Naive thymus-derived CD8-positive, alpha-beta T cell (primary cell): ENCODE results near the gene CXXC5. TPM values are rescaled to one million over a fixed set of nuclear protein-coding genes. Genes with fewer than 3 reads are reported as not detected.

Experiments
- ATAC-seq, 2 donors: fragments of 150-1000 bp; cut with Tn5 transposase in 1 of 2; sonication (Bioruptor Pico), chemical (Tn5 transposase) in 1 of 2; 1 replicate in 1 of 2; 2 replicates in 1 of 2; pipeline ENCODE4 v1.10.0; 2021; ENCODE audit warnings: mild to moderate bottlenecking in 2 of 2, moderate library complexity in 2 of 2
- POLR2A ChIA-PET: fragments of 350-600 bp; sonication (Branson Sonifier 250); formaldehyde crosslinking; loops from one replicate; lab custom pipeline; 2021; ENCODE audit warnings: antibody characterized with exemption; lab: Charles Lee
- DNase-seq, 10 donors: peaks; one replicate each; pipeline versions ENCODE4 v3.0.0 to v3.0.0-alpha.2; 2020 to 2022
- H3K27ac Mint-ChIP-seq, 10 donors: one replicate each; pipeline ENCODE4 v1.8.0; 2020 to 2022; ENCODE audit warnings: mild to moderate bottlenecking in 10 of 10, mixed read lengths in 10 of 10, moderate library complexity in 4 of 10, inconsistent platforms in 1 of 10
- H3K27me3 Mint-ChIP-seq, 5 donors: one replicate each; pipeline ENCODE4 v1.8.0; 2021 to 2022; ENCODE audit warnings: mixed read lengths in 5 of 5
- H3K36me3 Mint-ChIP-seq, 3 donors: one replicate each; pipeline ENCODE4 v1.8.0; 2020 to 2022; ENCODE audit warnings: mixed read lengths in 3 of 3, mild to moderate bottlenecking in 2 of 3, inconsistent platforms in 1 of 3
- H3K4me1 Mint-ChIP-seq, 4 donors: one replicate each; pipeline ENCODE4 v1.8.0; 2021 to 2022; ENCODE audit warnings: mixed read lengths in 4 of 4
- H3K4me3 Mint-ChIP-seq, 10 donors: one replicate each; pipeline ENCODE4 v1.8.0; 2020 to 2022; ENCODE audit warnings: mild to moderate bottlenecking in 10 of 10, mixed read lengths in 10 of 10, moderate library complexity in 6 of 10, inconsistent platforms in 1 of 10
- H3K9me3 Mint-ChIP-seq, 9 donors: one replicate each; pipeline ENCODE4 v1.8.0; 2020 to 2022; ENCODE audit warnings: mixed read lengths in 9 of 9, mild to moderate bottlenecking in 3 of 9, inconsistent platforms in 1 of 9, moderate library complexity in 1 of 9
- polyA plus RNA-seq, 3 donors: library from polyadenylated mRNA; unstranded; fragments of 300-500 nt; fragmentation: Illumina TruSeq; gene quantifications; one replicate each; pipeline ENCODE4 v1.2.3, GENCODE V29; 2021
- total RNA-seq, 8 experiments: library from RNA in 2 of 8; stranded (reverse) in 2 of 8; gene quantifications; one replicate each; pipeline ENCODE4 v1.2.3 and lab custom pipeline; 2021 to 2026

Gene CXXC5
- total and polyA plus RNA-seq, 5 experiments from 2014 or later, result 2.6 to 24.6 (median 6.8) TPM

DNA sequence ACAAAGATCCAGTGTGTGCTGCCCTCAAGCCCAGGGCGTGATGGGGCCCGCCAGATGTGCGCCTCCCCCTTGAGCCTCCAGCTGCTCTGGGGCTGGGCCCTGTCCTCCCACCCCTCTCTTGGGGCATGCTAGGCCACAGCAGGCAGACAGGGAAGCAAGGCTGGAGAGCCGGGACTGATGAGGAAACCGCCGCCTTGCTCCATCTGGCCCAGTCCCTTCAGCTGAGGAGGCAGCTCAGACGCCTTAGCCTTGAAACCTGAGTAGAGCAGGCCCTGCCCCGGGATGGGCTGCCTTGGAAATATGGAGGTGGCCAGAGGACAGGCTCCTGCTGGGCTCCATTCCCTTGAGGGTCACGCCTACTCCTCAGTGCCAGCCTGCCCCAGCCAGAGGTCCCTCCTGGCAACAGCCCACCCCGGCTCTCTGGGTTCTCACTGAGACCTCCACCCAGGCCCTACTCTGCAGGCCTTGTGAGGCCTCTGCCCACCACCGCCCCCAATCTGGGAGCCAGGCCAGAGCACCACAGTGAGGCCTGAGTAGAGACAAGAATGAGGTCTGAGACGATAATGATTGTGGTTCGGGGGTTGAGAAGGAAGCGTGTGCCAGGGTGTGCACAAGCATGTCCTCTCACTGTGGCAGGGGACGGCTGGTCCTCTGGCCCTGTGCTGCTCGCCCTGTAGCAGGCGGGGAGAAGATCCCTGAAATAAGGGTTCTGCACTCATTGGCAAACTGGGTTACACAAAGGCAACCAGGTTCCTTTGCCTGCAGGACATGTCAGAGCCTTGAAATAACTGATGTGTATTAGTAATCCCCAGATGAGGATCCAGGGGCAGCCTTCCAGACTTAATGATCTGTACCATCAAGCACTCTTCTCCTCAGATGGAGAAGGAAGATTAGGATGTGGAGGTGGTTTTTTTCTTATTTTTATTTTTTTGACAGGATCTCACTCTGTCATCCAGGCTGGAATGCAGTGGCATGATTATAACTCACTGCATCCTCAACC, 30.9 kb downstream of the CXXC5 start:
- peaks cover 4 to 37% (median 11%) of the 10 kb centered on the region in 4 donors for H3K4me1 Mint-ChIP-seq
- H3K4me3 Mint-ChIP-seq, result no peak overlapping the region
- no peaks in the 10 kb centered on the region for H3K9me3 Mint-ChIP-seq
- peak overlapping the region in 3 of 10 donors; percentile 6 to 44 (median 23) for H3K27ac Mint-ChIP-seq
- no peaks in the 10 kb centered on the region for H3K36me3 Mint-ChIP-seq
- ATAC-seq (no peak), DNase-seq (no peak)
- POLR2A ChIA-PET, result no interaction called here
- no peaks in the 10 kb centered on the region for H3K27me3 Mint-ChIP-seq

DNA sequence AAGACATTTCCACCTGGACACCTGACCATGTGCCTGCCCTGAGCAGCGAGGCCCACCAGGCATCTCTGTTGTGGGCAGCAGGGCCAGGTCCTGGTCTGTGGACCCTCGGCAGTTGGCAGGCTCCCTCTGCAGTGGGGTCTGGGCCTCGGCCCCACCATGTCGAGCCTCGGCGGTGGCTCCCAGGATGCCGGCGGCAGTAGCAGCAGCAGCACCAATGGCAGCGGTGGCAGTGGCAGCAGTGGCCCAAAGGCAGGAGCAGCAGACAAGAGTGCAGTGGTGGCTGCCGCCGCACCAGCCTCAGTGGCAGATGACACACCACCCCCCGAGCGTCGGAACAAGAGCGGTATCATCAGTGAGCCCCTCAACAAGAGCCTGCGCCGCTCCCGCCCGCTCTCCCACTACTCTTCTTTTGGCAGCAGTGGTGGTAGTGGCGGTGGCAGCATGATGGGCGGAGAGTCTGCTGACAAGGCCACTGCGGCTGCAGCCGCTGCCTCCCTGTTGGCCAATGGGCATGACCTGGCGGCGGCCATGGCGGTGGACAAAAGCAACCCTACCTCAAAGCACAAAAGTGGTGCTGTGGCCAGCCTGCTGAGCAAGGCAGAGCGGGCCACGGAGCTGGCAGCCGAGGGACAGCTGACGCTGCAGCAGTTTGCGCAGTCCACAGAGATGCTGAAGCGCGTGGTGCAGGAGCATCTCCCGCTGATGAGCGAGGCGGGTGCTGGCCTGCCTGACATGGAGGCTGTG, 32.4 kb downstream of the CXXC5 start:
- Mint-ChIP-seq H3K4me1 (peaks cover 12 to 39% (median 17%) of the 10 kb centered on the region in 4 donors), H3K4me3 (no peak overlapping the region), H3K27ac (no peak overlapping the region), H3K27me3 (no peaks in the 10 kb centered on the region), H3K36me3 (no peaks in the 10 kb centered on the region), H3K9me3 (no peaks in the 10 kb centered on the region)
- POLR2A ChIA-PET, result no interaction called here
- no peak for ATAC-seq
- no peak for DNase-seq

DNA sequence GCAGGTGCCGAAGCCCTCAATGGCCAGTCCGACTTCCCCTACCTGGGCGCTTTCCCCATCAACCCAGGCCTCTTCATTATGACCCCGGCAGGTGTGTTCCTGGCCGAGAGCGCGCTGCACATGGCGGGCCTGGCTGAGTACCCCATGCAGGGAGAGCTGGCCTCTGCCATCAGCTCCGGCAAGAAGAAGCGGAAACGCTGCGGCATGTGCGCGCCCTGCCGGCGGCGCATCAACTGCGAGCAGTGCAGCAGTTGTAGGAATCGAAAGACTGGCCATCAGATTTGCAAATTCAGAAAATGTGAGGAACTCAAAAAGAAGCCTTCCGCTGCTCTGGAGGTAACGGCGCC, 32.9 kb downstream of the CXXC5 start:
- H3K36me3 Mint-ChIP-seq, result no peaks in the 10 kb centered on the region
- no peaks in the 10 kb centered on the region for H3K9me3 Mint-ChIP-seq
- ATAC-seq, result no peak
- no peaks in the 10 kb centered on the region for H3K27me3 Mint-ChIP-seq
- peaks cover 16 to 45% (median 22%) of the 10 kb centered on the region in 4 donors for H3K4me1 Mint-ChIP-seq
- no peak overlapping the region for H3K4me3 Mint-ChIP-seq
- H3K27ac Mint-ChIP-seq, result no peak overlapping the region
- POLR2A ChIA-PET, result no interaction called here
- DNase-seq, result no peak

DNA sequence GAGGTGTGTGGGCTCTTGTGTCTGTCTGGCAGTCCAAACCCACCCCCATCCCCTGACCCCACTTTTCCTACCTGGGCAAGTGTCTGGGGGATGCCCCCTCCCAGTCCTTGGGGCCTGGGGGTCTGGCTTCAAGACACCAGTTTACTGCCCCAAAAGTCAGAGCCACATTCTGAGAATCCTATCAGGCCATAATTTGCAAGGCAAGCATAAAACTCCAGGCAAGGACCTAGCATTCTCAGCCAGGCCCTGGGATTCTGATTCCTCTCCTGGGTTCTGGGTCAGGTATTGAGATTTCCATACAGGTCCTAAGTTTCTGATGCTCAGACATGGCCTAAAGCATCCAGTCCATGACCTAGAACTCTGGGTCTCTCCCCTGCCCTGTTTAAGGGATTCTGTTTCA, 33.3 kb downstream of the CXXC5 start:
- POLR2A ChIA-PET, result no interaction called here
- Mint-ChIP-seq H3K4me3 (no peak overlapping the region), H3K36me3 (no peaks in the 10 kb centered on the region), H3K4me1 (peaks cover 19 to 48% (median 24%) of the 10 kb centered on the region in 4 donors), H3K9me3 (no peaks in the 10 kb centered on the region), H3K27ac (no peak overlapping the region), H3K27me3 (no peaks in the 10 kb centered on the region)
- DNase-seq, result no peak
- no peak for ATAC-seq

GRCh38 chr5:139682016-139682975, 34.1 kb downstream of the CXXC5 start:
- Mint-ChIP-seq H3K9me3 (no peaks in the 10 kb centered on the region), H3K36me3 (no peaks in the 10 kb centered on the region), H3K4me1 (peaks cover 19 to 49% (median 25%) of the 10 kb centered on the region in 4 donors), H3K4me3 (peak overlapping the region in 1 of 10 donors; percentile 60), H3K27ac (peak overlapping the region in 3 of 10 donors; percentile 29 to 74 (median 37)), H3K27me3 (no peaks in the 10 kb centered on the region)
- no peak for DNase-seq
- POLR2A ChIA-PET, result no interaction called here
- no peak for ATAC-seq

- peaks cover 19 to 49% (median 25%) of the 10 kb centered on the region in 4 donors for H3K4me1 Mint-ChIP-seq
- POLR2A ChIA-PET, result no interaction called here
- DNase-seq (no peak), ATAC-seq (no peak)
- H3K36me3 Mint-ChIP-seq, result no peaks in the 10 kb centered on the region
- H3K4me3 Mint-ChIP-seq, result no peak overlapping the region
- no peaks in the 10 kb centered on the region for H3K9me3 Mint-ChIP-seq
- no peaks in the 10 kb centered on the region for H3K27me3 Mint-ChIP-seq
- peak overlapping the region in 6 of 10 donors; percentile 38 to 73 (median 56) for H3K27ac Mint-ChIP-seq
Observed at GRCh38 chr5:139683295-139684271, 35.4 kb downstream of the CXXC5 start.

DNA sequence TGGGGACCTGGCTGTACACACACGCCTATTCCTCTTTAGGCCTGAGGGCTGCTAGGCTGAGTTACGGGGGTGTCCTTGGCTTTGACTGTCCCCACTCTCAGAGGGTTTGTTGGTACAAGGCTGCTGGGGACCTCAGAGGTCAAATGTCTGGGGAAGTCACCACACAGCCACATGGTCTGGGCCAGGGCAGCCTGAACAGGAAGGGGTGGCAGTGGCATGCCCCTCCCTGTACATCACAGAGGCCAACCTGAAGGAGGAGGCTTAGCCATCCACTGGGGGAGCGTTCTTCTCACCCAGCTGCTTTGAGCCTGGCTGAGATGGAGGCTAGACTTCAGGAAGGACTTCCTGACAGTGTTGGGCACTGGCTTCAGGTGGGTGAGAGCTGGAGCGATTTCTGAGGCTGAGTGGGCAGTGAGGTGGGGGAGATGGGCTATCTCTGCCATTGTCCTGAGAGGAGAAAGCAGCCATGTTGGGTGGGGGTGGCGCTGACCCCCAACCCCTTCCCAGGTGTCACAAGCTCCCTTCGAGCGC, 36.3 kb downstream of the CXXC5 start:
- DNase-seq (no peak), ATAC-seq (no peak)
- Mint-ChIP-seq H3K27ac (peak overlapping the region in 6 of 10 donors; percentile 5 to 62 (median 56)), H3K4me1 (peaks cover 21 to 52% (median 27%) of the 10 kb centered on the region in 4 donors), H3K27me3 (no peaks in the 10 kb centered on the region), H3K9me3 (no peaks in the 10 kb centered on the region), H3K36me3 (no peaks in the 10 kb centered on the region), H3K4me3 (no peak overlapping the region)
- POLR2A ChIA-PET, result interaction anchor here (0.9 to 3.0 kb wide), 3 partner anchors 16 to 53 kb away, joined by 3 to 13 read pairs (median 3); no protein-coding TSS in a partner anchor

- DNase-seq (no peak), ATAC-seq (peak; percentile 36 to 49)
- H3K27ac Mint-ChIP-seq, result peak overlapping the region in 3 of 10 donors; percentile 32 to 70 (median 58)
- POLR2A ChIA-PET, result interaction anchor here (0.9 to 3.0 kb wide), 3 partner anchors 17 to 54 kb away, joined by 3 to 13 read pairs (median 3); no protein-coding TSS in a partner anchor
- H3K4me3 Mint-ChIP-seq, result peak overlapping the region in 1 of 10 donors; percentile 3
- no peaks in the 10 kb centered on the region for H3K9me3 Mint-ChIP-seq
- H3K27me3 Mint-ChIP-seq, result no peaks in the 10 kb centered on the region
- H3K36me3 Mint-ChIP-seq, result no peaks in the 10 kb centered on the region
- peaks cover 19 to 51% (median 28%) of the 10 kb centered on the region in 4 donors for H3K4me1 Mint-ChIP-seq
Observed at GRCh38 chr5:139684881-139685749, 37.0 kb downstream of the CXXC5 start.

- H3K27me3 Mint-ChIP-seq, result no peaks in the 10 kb centered on the region
- POLR2A ChIA-PET, result interaction anchor here (3.0 kb wide), 1 partner anchor 49 kb away, joined by 13 read pairs; no protein-coding TSS in a partner anchor
- DNase-seq (no peak), ATAC-seq (no peak)
- H3K4me3 Mint-ChIP-seq, result peak overlapping the region in 4 of 10 donors; percentile 3 to 68 (median 20)
- H3K27ac Mint-ChIP-seq, result peak overlapping the region in 5 of 10 donors; percentile 17 to 81 (median 58)
- H3K4me1 Mint-ChIP-seq, result peaks cover 19 to 53% (median 29%) of the 10 kb centered on the region in 4 donors
- H3K9me3 Mint-ChIP-seq, result no peaks in the 10 kb centered on the region
- no peaks in the 10 kb centered on the region for H3K36me3 Mint-ChIP-seq
Observed at GRCh38 chr5:139685886-139686285, 37.7 kb downstream of the CXXC5 start.

DNA sequence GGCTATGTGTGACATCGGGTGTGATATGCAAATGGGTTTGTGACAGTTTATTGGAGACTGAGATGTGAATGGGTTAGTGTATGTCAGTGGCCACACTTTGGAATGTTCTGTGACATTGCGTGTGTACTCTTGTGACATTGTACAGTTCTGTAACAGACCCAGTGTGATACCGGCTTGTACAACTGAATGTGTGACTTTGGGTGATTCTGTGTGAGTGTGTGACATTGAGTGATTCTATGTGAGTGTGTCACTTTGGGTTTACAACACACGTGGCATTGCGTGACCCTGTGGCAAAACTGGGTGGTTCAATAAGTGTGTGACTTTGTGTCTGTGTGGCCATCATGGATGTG, 38.2 kb downstream of the CXXC5 start:
- H3K4me1 Mint-ChIP-seq, result peaks cover 19 to 53% (median 29%) of the 10 kb centered on the region in 4 donors

More for the DNA sequence above, 38.2 kb downstream of the CXXC5 start:
- H3K36me3 Mint-ChIP-seq, result no peaks in the 10 kb centered on the region
- H3K9me3 Mint-ChIP-seq, result no peaks in the 10 kb centered on the region
- H3K27me3 Mint-ChIP-seq, result no peaks in the 10 kb centered on the region
- H3K4me3 Mint-ChIP-seq, result no peak overlapping the region
- H3K27ac Mint-ChIP-seq, result peak overlapping the region in 5 of 10 donors; percentile 8 to 81 (median 20)
- DNase-seq, result no peak
- ATAC-seq, result no peak
- POLR2A ChIA-PET, result interaction anchor here (3.0 kb wide), 1 partner anchor 50 kb away, joined by 13 read pairs; no protein-coding TSS in a partner anchor
